Memory B cell (primary cell): Measurements from ENCODE around the gene TMEM214.

Experiments used
- ATAC-seq: fragments of 150-1000 bp; cut with Tn5 transposase; 2 replicates; pipeline ENCODE4 v1.10.0; 2021; ENCODE audit warnings: low read depth, mild to moderate bottlenecking, moderate library complexity
- DNase-seq, 2 donors: peaks; one replicate each; pipeline ENCODE4 v3.0.0; 2022; ENCODE audit warnings: low spot score in 2 of 2
- H3K27ac Mint-ChIP-seq: one replicate; pipeline ENCODE4 v1.8.0; 2022; ENCODE audit warnings: mild to moderate bottlenecking, moderate library complexity, mixed read lengths
- H3K27me3 Mint-ChIP-seq: one replicate; pipeline ENCODE4 v1.8.0; 2022; ENCODE audit warnings: mixed read lengths
- H3K36me3 Mint-ChIP-seq: one replicate; pipeline ENCODE4 v1.8.0; 2022; ENCODE audit warnings: mild to moderate bottlenecking, mixed read lengths
- H3K4me1 Mint-ChIP-seq: one replicate; pipeline ENCODE4 v1.8.0; 2022; ENCODE audit warnings: mixed read lengths
- H3K4me3 Mint-ChIP-seq: one replicate; pipeline ENCODE4 v1.8.0; 2022; ENCODE audit warnings: mild to moderate bottlenecking, moderate library complexity, mixed read lengths
- H3K9me3 Mint-ChIP-seq: one replicate; pipeline ENCODE4 v1.8.0; 2022; ENCODE audit warnings: mixed read lengths

TMEM214 gene

DNA sequence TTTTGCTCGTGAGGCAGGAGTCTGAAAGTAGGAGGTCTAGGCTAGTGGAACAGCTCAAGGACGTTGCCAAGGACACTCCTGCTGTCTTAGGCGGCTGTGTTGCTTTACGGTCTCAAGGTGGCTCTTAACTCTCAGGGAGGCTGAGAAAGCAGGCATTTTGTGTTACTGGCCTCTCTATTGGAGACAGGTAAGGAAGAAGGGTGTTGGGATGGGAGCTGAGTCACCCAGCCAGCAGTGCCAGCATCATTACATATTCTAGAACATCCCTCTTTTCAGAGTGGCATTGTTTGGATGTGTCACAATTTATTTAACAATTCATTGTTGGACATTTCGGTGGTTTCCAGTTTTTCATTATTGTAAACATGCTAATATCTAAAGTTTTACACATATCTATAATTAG, 30.8 kb upstream of the TMEM214 start:
- no peak for ATAC-seq
- H3K4me1 Mint-ChIP-seq: peaks cover 4% of the 10 kb centered on the region
- no peaks in the 10 kb centered on the region for H3K9me3 Mint-ChIP-seq
- no peak overlapping the region for H3K27ac Mint-ChIP-seq
- no peaks in the 10 kb centered on the region for H3K36me3 Mint-ChIP-seq
- H3K27me3 Mint-ChIP-seq: peaks cover 12% of the 10 kb centered on the region
- no peak overlapping the region for H3K4me3 Mint-ChIP-seq
- no peak for DNase-seq

- ATAC-seq: no peak
- no peak for DNase-seq
- Mint-ChIP-seq H3K27ac (no peak overlapping the region), H3K4me3 (no peak overlapping the region), H3K36me3 (no peaks in the 10 kb centered on the region), H3K4me1 (peaks cover 4% of the 10 kb centered on the region), H3K27me3 (peaks cover 12% of the 10 kb centered on the region), H3K9me3 (no peaks in the 10 kb centered on the region)
Observed at GRCh38 chr2:27003007-27003406, 29.8 kb upstream of the TMEM214 start.

- ATAC-seq: no peak
- no peak for DNase-seq
- Mint-ChIP-seq H3K27me3 (peaks cover 10% of the 10 kb centered on the region), H3K36me3 (no peaks in the 10 kb centered on the region), H3K4me1 (peaks cover 4% of the 10 kb centered on the region), H3K4me3 (no peak overlapping the region), H3K27ac (no peak overlapping the region), H3K9me3 (no peaks in the 10 kb centered on the region)
Observed at GRCh38 chr2:27003857-27004256, 28.9 kb upstream of the TMEM214 start.

DNA sequence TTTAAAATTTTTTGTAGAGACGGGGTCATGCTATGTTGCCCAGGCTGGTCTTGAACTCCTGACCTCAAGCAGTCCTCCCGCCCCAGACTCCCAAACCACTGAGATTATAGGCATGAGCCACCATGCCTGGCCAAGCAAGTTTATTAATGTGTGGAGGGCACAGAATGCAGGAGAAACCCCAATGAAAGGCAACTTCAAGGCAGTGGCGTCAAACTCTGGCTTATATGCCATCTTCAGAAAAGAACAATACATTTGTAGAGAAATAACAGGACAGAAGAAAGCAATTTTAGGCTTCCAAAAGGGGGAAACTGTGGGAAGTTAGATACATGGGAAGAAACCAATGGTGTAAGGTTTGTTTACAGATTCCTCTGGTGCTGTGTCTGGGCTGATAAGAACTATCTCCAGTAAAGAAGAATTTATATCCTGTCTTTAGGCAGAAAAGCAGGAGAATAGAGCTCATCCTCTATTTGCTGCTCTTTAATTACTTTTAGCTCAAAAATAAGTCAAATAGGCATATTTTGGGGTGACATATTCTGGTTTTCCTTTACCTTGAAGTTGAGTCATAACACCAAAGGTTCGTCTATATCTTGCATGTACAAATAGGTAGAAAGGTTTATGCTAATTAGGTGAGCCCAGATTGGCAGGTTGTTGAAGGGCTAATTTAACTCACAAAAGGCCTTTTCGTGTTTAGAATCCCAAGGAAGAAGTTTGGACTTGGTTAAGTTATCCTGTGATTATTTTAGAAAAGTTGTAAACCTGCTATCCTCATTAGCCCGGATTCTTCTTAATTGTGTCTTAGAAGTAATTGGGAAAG, 26.0 kb upstream of the TMEM214 start:
- H3K4me1 Mint-ChIP-seq: no peaks in the 10 kb centered on the region
- DNase-seq: no peak
- H3K27ac Mint-ChIP-seq: no peak overlapping the region
- no peak for ATAC-seq
- H3K4me3 Mint-ChIP-seq: no peak overlapping the region
- H3K36me3 Mint-ChIP-seq: peaks cover 1% of the 10 kb centered on the region
- H3K27me3 Mint-ChIP-seq: peaks cover 6% of the 10 kb centered on the region
- no peaks in the 10 kb centered on the region for H3K9me3 Mint-ChIP-seq

DNA sequence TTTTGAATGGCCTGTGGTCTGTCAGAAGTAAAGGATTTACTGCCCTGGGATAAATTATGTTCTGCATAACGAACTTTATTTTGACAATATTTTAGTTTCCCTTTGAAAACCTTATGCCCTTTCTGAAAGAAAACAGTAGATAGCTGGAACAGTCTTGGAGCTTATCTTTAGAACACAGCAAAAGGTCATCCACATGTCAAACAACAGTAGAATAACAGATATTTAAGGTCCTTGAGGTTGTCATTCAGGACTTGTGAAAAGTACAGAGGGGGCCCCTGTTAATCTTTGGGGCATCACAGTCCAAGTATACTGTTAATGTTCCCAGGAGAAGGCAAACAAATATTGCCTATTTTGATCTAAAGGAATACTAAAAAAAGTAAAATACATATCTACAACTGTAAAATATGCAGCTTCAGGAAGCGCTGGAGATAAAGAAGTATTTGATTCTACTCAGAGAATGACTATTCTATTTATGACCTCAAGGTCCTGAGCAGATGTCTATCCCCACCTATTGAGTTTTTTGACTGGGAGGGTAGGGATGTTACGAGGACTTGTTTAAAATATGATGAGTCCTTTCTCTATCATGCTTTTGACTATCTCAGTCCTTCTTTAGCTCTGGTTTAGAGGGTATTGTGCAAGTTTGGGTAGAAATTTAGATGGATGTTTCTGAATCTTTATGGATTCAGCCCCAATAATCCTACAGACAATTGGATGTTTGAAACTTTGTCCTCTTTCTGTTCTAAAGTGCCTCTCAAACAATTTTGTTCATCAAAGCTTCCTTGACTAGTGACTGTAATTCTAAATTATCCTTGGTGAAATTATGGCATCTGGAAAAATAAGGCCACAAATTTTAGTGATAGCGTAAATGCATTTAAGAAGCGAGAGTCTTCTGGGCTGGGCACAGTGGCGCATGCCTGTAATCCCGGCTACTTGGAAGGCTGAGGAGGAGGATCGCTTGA, 25.1 kb upstream of the TMEM214 start:
- H3K27me3 Mint-ChIP-seq: peaks cover 6% of the 10 kb centered on the region
- peaks cover 1% of the 10 kb centered on the region for H3K36me3 Mint-ChIP-seq
- no peak overlapping the region for H3K27ac Mint-ChIP-seq
- H3K4me1 Mint-ChIP-seq: no peaks in the 10 kb centered on the region
- no peaks in the 10 kb centered on the region for H3K9me3 Mint-ChIP-seq
- H3K4me3 Mint-ChIP-seq: no peak overlapping the region
- DNase-seq: no peak
- no peak for ATAC-seq

GRCh38 chr2:27008678-27009077, 24.1 kb upstream of the TMEM214 start:
- Mint-ChIP-seq H3K4me3 (no peak overlapping the region), H3K27ac (no peak overlapping the region), H3K9me3 (no peaks in the 10 kb centered on the region), H3K27me3 (peaks cover 6% of the 10 kb centered on the region), H3K4me1 (no peaks in the 10 kb centered on the region), H3K36me3 (peaks cover 1% of the 10 kb centered on the region)
- ATAC-seq (no peak), DNase-seq (no peak)

- Mint-ChIP-seq H3K9me3 (no peaks in the 10 kb centered on the region), H3K4me3 (no peak overlapping the region), H3K4me1 (no peaks in the 10 kb centered on the region), H3K36me3 (peaks cover 1% of the 10 kb centered on the region), H3K27ac (no peak overlapping the region), H3K27me3 (peaks cover 6% of the 10 kb centered on the region)
- ATAC-seq (no peak), DNase-seq (no peak)
Observed at GRCh38 chr2:27009083-27009482, 23.7 kb upstream of the TMEM214 start.

DNA sequence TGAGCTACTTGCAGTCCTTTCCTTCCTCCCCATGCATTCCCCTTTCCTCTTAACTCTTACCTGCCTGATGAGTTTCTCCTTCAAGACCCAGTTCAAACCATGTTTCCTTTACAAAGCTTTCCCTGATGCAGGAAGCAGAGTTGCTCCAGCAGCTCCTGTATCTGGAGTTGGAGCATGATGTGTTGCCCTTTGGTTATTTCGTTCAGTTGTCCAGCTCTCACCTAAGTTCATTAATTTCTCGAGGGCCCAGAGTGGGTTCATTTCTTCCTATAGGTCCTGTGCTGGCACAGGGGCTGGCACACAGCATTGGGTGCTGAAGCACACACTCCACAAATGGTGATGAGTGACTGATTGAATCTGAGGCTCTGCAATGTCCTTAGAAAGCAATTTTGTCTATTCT, 23.0 kb upstream of the TMEM214 start:
- ATAC-seq (no peak), DNase-seq (no peak)
- peaks cover 1% of the 10 kb centered on the region for H3K36me3 Mint-ChIP-seq
- H3K4me3 Mint-ChIP-seq: no peak overlapping the region
- no peak overlapping the region for H3K27ac Mint-ChIP-seq
- peaks cover 6% of the 10 kb centered on the region for H3K27me3 Mint-ChIP-seq
- no peaks in the 10 kb centered on the region for H3K9me3 Mint-ChIP-seq
- H3K4me1 Mint-ChIP-seq: no peaks in the 10 kb centered on the region

DNA sequence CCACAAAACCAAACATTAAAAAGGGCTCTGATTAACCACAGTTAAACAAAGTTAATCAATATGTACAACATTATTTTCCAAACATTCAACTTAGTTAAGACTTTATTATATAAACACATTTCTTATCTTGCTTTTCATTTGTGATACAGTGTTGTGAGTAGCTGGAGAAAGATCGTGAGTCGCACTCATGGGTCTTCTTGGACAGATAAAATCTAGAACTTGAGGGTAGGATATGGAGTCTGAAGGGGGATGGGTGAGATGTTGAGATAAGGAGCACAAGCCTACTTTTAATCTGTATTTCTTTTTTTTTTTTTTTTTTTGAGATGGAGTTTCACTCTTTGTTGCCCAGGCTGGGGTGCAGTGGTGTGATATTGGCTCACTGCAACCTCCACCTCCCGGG, 22.6 kb upstream of the TMEM214 start:
- H3K27ac Mint-ChIP-seq: no peak overlapping the region
- peaks cover 1% of the 10 kb centered on the region for H3K36me3 Mint-ChIP-seq
- no peaks in the 10 kb centered on the region for H3K9me3 Mint-ChIP-seq
- ATAC-seq (no peak), DNase-seq (no peak)
- no peaks in the 10 kb centered on the region for H3K4me1 Mint-ChIP-seq
- no peak overlapping the region for H3K4me3 Mint-ChIP-seq
- H3K27me3 Mint-ChIP-seq: peaks cover 6% of the 10 kb centered on the region

DNA sequence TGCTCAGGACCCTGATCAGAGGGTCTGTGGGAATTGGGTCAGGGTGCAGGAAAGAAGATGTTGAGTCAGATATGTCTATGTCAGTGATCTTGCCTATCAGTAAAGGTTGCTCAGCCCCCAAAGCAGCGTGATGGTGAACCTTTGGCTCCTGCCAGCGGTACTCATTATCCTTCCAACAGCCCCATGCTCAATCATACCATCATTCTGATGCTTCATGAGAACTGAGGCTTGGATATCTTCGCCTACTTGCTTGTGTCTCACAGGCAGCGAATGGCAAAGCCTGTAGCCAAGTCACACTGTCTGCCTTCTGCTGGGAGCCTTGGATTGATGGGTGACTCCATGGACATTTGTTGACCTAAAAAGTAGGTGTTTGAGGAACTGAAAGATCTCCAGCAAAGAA, 19.0 kb upstream of the TMEM214 start:
- Mint-ChIP-seq H3K36me3 (peaks cover 1% of the 10 kb centered on the region), H3K4me1 (no peaks in the 10 kb centered on the region), H3K27me3 (peaks cover 1% of the 10 kb centered on the region), H3K4me3 (no peak overlapping the region), H3K9me3 (no peaks in the 10 kb centered on the region), H3K27ac (no peak overlapping the region)
- ATAC-seq: no peak
- DNase-seq: no peak

DNA sequence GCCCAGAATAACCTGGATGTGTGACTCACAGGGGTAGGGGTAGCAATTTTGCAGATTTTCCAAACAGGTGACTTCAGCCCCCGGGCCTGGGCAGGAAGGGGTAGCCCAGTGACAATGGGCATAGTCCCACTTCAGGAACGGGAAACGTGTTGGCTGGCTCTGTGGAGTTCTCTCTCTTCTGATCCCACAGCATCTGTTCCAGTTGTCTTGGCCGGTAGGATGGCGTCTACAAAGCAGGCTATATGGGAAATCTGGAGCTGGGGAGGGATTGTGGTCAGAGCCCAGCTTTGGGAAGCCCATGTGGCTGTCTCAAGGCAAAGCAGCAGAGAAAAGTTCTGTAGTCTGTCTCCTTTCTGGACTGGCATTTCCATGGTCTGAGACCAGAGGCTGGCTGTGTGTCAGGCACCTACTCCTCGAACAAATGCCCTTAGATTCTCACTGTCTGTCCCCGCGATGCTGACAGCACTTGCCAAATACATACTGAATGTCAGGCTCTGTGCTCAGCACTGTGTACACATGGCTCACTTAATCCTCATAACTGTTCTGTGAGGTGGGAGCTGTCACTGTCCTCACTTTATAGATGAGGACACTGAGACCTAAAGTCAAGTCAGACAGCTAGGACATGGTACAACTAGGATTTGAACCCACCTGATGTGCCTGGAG, 17.9 kb upstream of the TMEM214 start:
- Mint-ChIP-seq H3K9me3 (no peaks in the 10 kb centered on the region), H3K4me1 (no peaks in the 10 kb centered on the region), H3K27ac (no peak overlapping the region), H3K36me3 (peaks cover 1% of the 10 kb centered on the region), H3K27me3 (peaks cover 2% of the 10 kb centered on the region), H3K4me3 (no peak overlapping the region)
- DNase-seq (no peak), ATAC-seq (no peak)

DNA sequence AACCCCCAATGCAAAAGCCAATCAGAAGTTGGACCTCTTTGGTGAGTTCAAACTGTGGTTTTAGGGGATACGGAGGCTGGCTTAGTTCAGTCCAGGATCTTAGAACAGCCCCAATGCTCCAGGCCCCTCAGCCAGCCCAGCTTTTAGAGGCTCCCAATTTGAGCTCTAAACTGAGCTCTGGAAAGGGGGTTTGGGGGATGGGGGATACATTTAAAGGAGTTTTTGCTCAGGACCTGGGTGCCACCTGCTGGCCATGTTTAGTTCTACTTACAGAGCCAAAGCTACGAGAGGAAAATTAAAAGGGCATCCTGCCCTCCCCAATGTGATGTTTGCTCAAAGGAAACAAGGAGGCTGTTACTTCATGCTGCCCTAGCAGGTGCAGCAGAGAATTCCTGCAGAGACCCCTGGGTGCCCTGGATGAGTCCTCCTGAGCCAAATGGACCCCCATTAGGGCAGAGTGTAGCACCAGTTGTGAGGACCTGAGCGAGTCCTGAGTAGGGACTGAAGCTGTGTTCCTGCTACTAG, 15.9 kb upstream of the TMEM214 start:
- Mint-ChIP-seq H3K4me3 (no peak overlapping the region), H3K27me3 (peaks cover 2% of the 10 kb centered on the region), H3K9me3 (no peaks in the 10 kb centered on the region), H3K36me3 (no peaks in the 10 kb centered on the region), H3K4me1 (no peaks in the 10 kb centered on the region), H3K27ac (no peak overlapping the region)
- ATAC-seq: peak; percentile 61
- DNase-seq: peak in 1 of 2 donors; percentile 37

- Mint-ChIP-seq H3K4me3 (no peak overlapping the region), H3K27ac (no peak overlapping the region), H3K9me3 (no peaks in the 10 kb centered on the region), H3K4me1 (no peaks in the 10 kb centered on the region), H3K27me3 (peaks cover 2% of the 10 kb centered on the region), H3K36me3 (peaks cover 2% of the 10 kb centered on the region)
- no peak for ATAC-seq
- no peak for DNase-seq
Observed at GRCh38 chr2:27018142-27018541, 14.6 kb upstream of the TMEM214 start.

DNA sequence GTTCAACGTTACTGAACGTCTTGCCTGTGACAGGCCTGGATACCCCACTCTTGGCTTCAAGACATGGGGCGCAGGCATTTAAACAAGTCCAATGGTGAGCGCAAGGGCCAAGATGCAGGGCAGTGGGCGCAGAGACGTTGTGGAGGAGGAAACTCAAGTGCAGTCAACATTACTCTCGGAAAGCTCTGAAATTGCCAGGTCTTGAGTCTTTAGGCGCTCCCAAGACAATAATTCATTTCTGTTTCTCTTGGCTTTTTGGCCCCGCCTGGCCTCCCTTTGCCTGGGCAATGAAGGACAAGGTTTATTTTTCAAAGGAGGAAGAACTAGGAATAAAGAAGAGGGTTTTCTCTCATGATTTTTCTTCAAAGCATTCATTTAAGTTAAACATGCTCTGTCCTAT, 13.3 kb upstream of the TMEM214 start:
- no peak for ATAC-seq
- DNase-seq: no peak
- peaks cover 2% of the 10 kb centered on the region for H3K27me3 Mint-ChIP-seq
- H3K9me3 Mint-ChIP-seq: no peaks in the 10 kb centered on the region
- no peak overlapping the region for H3K27ac Mint-ChIP-seq
- no peak overlapping the region for H3K4me3 Mint-ChIP-seq
- no peaks in the 10 kb centered on the region for H3K4me1 Mint-ChIP-seq
- H3K36me3 Mint-ChIP-seq: peaks cover 2% of the 10 kb centered on the region
